Hepatic stellate cell (primary cell): ENCODE measurements around the gene DOCK2.
A peak's percentile ranks its signal among the peaks of the same experiment; 100 is the strongest.

Experiments
- DNase-seq: peaks from one replicate; pipeline ENCODE4 v3.0.0; 2011; ENCODE audit warnings: low spot score

DOCK2 gene

GRCh38 chr5:169905017-169905416 is 267.9 kb downstream of the DOCK2 start:
- DNase-seq, result no peak

GRCh38 chr5:169906745-169907649 is 269.9 kb downstream of the DOCK2 start:
- no peak for DNase-seq

GRCh38 chr5:169908864-169909263 is 271.8 kb downstream of the DOCK2 start:
- no peak for DNase-seq

- DNase-seq, result no peak
These were observed 272.9 kb downstream of the DOCK2 start for GRCh38 chr5:169909945-169910344.

GRCh38 chr5:169910393-169910792 is 273.3 kb downstream of the DOCK2 start:
- DNase-seq, result no peak

GRCh38 chr5:169911448-169912212 is 274.6 kb downstream of the DOCK2 start:
- DNase-seq, result no peak

- DNase-seq, result no peak
These were observed 276.4 kb downstream of the DOCK2 start for GRCh38 chr5:169913479-169913878.

GRCh38 chr5:169914766-169915165 is 277.7 kb downstream of the DOCK2 start:
- peak; percentile 28 for DNase-seq

GRCh38 chr5:169917500-169917899 is 280.4 kb downstream of the DOCK2 start:
- no peak for DNase-seq

GRCh38 chr5:169918228-169918627 is 281.2 kb downstream of the DOCK2 start:
- no peak for DNase-seq

GRCh38 chr5:169920474-169920873 is 283.4 kb downstream of the DOCK2 start:
- no peak for DNase-seq

- no peak for DNase-seq
These were observed 284.3 kb downstream of the DOCK2 start for GRCh38 chr5:169921384-169921783.

GRCh38 chr5:169921949-169922348 is 284.9 kb downstream of the DOCK2 start:
- no peak for DNase-seq

GRCh38 chr5:169922474-169922873 is 285.4 kb downstream of the DOCK2 start:
- no peak for DNase-seq

GRCh38 chr5:169923988-169924387 is 286.9 kb downstream of the DOCK2 start:
- no peak for DNase-seq

- no peak for DNase-seq
These were observed 296.1 kb downstream of the DOCK2 start for GRCh38 chr5:169933127-169933526.

GRCh38 chr5:169933616-169934015 is 296.5 kb downstream of the DOCK2 start:
- DNase-seq, result no peak

GRCh38 chr5:169934990-169935389 is 297.9 kb downstream of the DOCK2 start:
- no peak for DNase-seq

GRCh38 chr5:169935762-169936161 is 298.7 kb downstream of the DOCK2 start:
- DNase-seq, result no peak

GRCh38 chr5:169938439-169938838 is 301.4 kb downstream of the DOCK2 start:
- DNase-seq, result no peak

- DNase-seq, result no peak
These were observed 302.7 kb downstream of the DOCK2 start for GRCh38 chr5:169939731-169940130.

- no peak for DNase-seq
These were observed 304.5 kb downstream of the DOCK2 start for GRCh38 chr5:169941542-169941941.

GRCh38 chr5:169942181-169942580 is 305.1 kb downstream of the DOCK2 start:
- DNase-seq, result no peak
